VCaP (cell line): ENCODE results near the gene MYT1.
"Not testable (repeated sequence)": the region's sequence is repeated elsewhere in the genome, so short reads cannot be mapped to it uniquely, and the experiment has no call there.

ENCODE experiments used
- H3K27ac ChIP-seq: fragments of 450-650 bp; 2 replicates; pipeline ENCODE4 v1.5.1; 2017
- CTCF ChIP-seq: fragments of 450-650 bp; conservative IDR thresholded peaks from 2 replicates; pipeline ENCODE4 v1.5.1; 2017; ENCODE audit warnings: mild to moderate bottlenecking, moderate library complexity

The MYT1 gene

DNA sequence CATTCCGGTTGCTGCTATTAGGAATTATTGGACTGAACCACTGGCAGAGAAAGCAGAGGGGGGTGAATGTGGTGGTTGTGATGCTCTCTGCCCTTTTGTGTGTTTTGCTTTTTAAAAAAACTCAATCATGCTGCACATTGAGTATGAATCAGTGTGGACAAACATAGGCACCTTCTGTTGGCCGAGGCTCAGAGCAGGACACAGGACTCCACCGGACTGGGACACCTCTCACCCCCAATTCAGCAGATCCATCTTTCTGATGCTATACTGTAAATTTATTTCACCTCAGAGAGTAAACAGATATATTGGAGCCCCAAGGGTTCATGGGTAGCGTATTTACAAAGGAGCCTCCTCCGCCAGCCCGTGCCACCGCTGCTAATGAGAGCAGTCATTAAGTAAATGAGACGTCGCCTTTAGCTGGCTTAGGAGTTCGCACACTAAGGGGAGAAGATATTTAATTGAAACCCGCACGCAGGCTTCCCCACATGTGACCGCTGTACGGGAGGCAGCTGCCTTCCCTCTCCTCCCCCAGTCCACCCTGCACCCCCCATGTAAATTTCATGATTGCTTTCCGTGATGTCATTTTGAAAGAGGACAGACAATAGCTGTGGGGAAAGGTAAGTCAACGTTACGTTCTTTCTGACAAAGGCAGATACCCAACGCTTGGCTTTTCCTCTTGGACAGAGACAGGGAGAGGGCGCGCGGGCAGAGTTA is at the start of gene MYT1:
Gene MYT1, plus strand, starts transcription at position 330 of the 714 bp plus-strand sequence. CDS start 34,410 bp downstream, outside the sequence.
- peak within 1 kb of the TSS; percentile 99 for H3K27ac ChIP-seq
- TF ChIP-seq CTCF = no peak

- no peak overlapping the region for H3K27ac ChIP-seq
- no peak for TF ChIP-seq CTCF
Measured at GRCh38 chr20:64115171-64115911, 48.9 kb upstream of the MYT1 start.

DNA sequence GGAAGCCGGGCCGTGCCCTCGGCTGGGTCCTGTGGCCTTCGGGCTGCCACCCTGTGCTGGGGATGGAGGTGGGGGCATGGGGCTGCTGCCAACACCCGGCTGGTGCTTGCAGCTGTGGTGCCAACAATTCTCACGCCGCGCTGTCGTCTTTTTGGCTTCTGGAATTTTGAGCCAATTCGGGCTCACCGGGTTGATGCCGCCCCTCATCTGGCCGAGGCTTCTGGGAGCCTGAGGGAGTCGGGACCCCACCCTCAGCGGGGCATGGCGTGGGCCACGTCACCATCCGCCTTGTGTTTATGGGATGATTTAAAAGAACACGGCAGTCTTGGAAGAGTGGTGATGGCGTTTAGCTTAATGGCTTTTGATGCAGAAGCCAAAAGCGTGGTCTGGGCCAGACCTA is 48.2 kb upstream of the MYT1 start:
- no peak for TF ChIP-seq CTCF
- H3K27ac ChIP-seq = no peak overlapping the region

GRCh38 chr20:64116541-64117431 is 47.5 kb upstream of the MYT1 start:
- H3K27ac ChIP-seq = no peak overlapping the region
- no peak for TF ChIP-seq CTCF

DNA sequence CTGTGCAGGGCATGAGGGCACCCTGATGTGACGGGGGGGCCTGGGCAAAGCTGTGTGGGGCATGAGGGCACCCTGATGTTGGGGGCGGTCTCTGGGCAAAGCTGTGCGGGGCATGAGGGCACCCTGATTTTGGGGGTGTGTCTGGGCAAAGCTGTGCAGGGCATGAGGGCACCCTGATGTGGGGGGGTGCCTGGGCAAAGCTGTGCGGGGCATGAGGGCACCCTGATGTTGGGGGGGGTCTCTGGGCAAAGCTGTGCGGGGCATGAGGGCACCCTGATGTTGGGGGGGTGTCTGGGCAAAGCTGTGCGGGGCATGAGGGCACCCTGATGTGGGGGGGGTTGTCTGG is 46.8 kb upstream of the MYT1 start:
- H3K27ac ChIP-seq = not testable (repeated sequence)

DNA sequence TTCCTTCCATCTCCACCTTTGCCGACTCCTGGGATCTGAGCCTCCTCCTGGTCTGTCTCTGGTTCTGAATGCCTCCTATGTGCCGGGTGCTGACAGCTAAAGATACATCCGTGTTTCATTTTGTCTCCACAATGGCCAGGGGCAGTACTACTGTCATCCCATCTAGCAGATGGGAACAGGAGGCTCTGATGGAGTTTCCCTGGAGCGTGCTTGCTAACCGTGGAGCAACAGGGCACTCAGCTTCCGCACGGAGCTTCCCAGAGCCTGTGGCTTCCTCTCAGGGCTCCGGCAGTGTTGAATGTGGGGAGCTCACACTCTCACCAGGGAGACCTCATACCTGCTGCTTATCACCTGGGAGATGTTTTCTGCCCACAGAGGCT is 45.0 kb upstream of the MYT1 start:
- TF ChIP-seq CTCF = no peak
- H3K27ac ChIP-seq = peak overlapping the region; percentile 64

- peak overlapping the region; percentile 64 for H3K27ac ChIP-seq
- no peak for TF ChIP-seq CTCF
Measured at GRCh38 chr20:64119681-64120341, 44.4 kb upstream of the MYT1 start.
